H1 (cell line): Measurements from ENCODE around the gene TMEM178B. TPM values are rescaled to one million over a fixed set of nuclear protein-coding genes. Genes with fewer than 3 reads are reported as not detected.

Experiments used
- CTCF ChIA-PET: fragments of 300-600 bp; sonication (Branson Sonifier 250); formaldehyde crosslinking; loops from one replicate; lab custom pipeline; 2021; ENCODE audit not compliant: partially characterized antibody; lab: Charles Lee
- POLR2A ChIA-PET: fragments of 300-600 bp; sonication (Branson Sonifier 250); formaldehyde crosslinking; loops from one replicate; lab custom pipeline; 2021; ENCODE audit warnings: inconsistent platforms; ENCODE audit not compliant: partially characterized antibody; lab: Charles Lee
- DNase-seq, 2 experiments: peaks; one replicate each; pipeline versions ENCODE4 v3.0.0 to v3.0.0-alpha.2; 2010 to 2022; ENCODE audit warnings: low spot score in 2 of 2, low read depth in 1 of 2, mixed read lengths in 1 of 2
- FAIRE-seq: peaks from 2 replicates; lab custom pipeline; 2011; peaks lifted over from hg19 to GRCh38; lab: Jason Lieb, UNC
- H2AFZ ChIP-seq: 2 replicates; pipeline ENCODE4 v1.8.1; 2012; ENCODE audit warnings: low read length, inconsistent platforms
- H2AK5ac ChIP-seq: 2 replicates; pipeline ENCODE4 v1.6.1; 2013; ENCODE audit warnings: low read depth, low read length
- H2BK120ac ChIP-seq: replicated peaks from 2 replicates; pipeline ENCODE3; 2013; ENCODE audit warnings: low read depth, low read length, inconsistent platforms
- H2BK12ac ChIP-seq: 2 replicates; pipeline ENCODE4 v1.6.1; 2013; ENCODE audit warnings: low read depth, low read length
- H2BK15ac ChIP-seq: 2 replicates; pipeline ENCODE4 v1.6.1; 2013; ENCODE audit warnings: low read length
- H2BK20ac ChIP-seq: 2 replicates; pipeline ENCODE4 v1.6.1; 2013; ENCODE audit warnings: low read length
- H2BK5ac ChIP-seq: 2 replicates; pipeline ENCODE4 v1.6.1; 2013; ENCODE audit warnings: low read depth, low read length
- H3K14ac ChIP-seq: 2 replicates; pipeline ENCODE4 v1.6.1; 2013; ENCODE audit warnings: inconsistent platforms; ENCODE audit not compliant: insufficient read length
- H3K18ac ChIP-seq: 2 replicates; pipeline ENCODE4 v1.6.1; 2013; ENCODE audit warnings: low read length; ENCODE audit errors: extremely low read depth
- H3K23ac ChIP-seq: 2 replicates; pipeline ENCODE4 v1.6.1; 2013; ENCODE audit warnings: inconsistent platforms; ENCODE audit not compliant: insufficient read length
- H3K23me2 ChIP-seq: 2 replicates; pipeline ENCODE4 v1.6.1; 2013; ENCODE audit warnings: low read depth, low read length
- H3K27ac ChIP-seq: 2 replicates; pipeline ENCODE4 v1.6.1; 2011; ENCODE audit warnings: low read depth, low read length, inconsistent platforms
- H3K27me3 ChIP-seq, 4 experiments: replicated peaks in 1 of 4; 1 replicate in 1 of 4; 2 replicates in 3 of 4; pipeline versions ENCODE4 v1.6.1 to v1.8.1; 2011 to 2013; ENCODE audit warnings: low read length in 3 of 4, mild to moderate bottlenecking in 3 of 4, inconsistent platforms in 2 of 4, mixed read lengths in 2 of 4, moderate library complexity in 1 of 4; ENCODE audit not compliant: control insufficient read depth in 3 of 4, insufficient read depth in 3 of 4; ENCODE audit errors: extremely low read depth in 1 of 4
- H3K36me3 ChIP-seq, 4 experiments: 2 replicates each; pipeline versions ENCODE4 v1.6.1 to v1.8.1; 2011 to 2013; ENCODE audit warnings: mild to moderate bottlenecking in 4 of 4, low read length in 3 of 4, moderate library complexity in 2 of 4, control low read depth in 1 of 4, inconsistent platforms in 1 of 4; ENCODE audit not compliant: insufficient read depth in 4 of 4, control insufficient read depth in 2 of 4
- H3K4ac ChIP-seq: replicated peaks from 2 replicates; pipeline ENCODE3; 2013; ENCODE audit warnings: low read length, low read depth, mixed read lengths, inconsistent platforms; ENCODE audit not compliant: insufficient read length
- H3K4me1 ChIP-seq, 4 experiments: replicated peaks in 1 of 4; 1 replicate in 1 of 4; 2 replicates in 3 of 4; pipeline versions ENCODE4 v1.6.1 to v1.8.1; 2011 to 2013; ENCODE audit warnings: low read length in 3 of 4, inconsistent platforms in 2 of 4, mixed read lengths in 1 of 4; ENCODE audit not compliant: insufficient read depth in 4 of 4, control insufficient read depth in 3 of 4
- H3K4me2 ChIP-seq, 2 experiments: 2 replicates each; pipeline versions ENCODE4 v1.6.1 to v1.8.1; 2011 to 2013; ENCODE audit warnings: low read depth in 2 of 2, low read length in 2 of 2, control low read depth in 1 of 2, inconsistent platforms in 1 of 2, mild to moderate bottlenecking in 1 of 2; ENCODE audit not compliant: insufficient read depth in 1 of 2
- H3K4me3 ChIP-seq, 4 experiments: fragments of 200-600, 300-600 bp in 1 of 4; sonication (generic), shearing (Covaris generic), sonication (Bioruptor Twin) in 1 of 4; 2 replicates each; pipeline versions ENCODE4 v1.5.1 to v1.8.1; 2011 to 2016; ENCODE audit warnings: low read length in 4 of 4, low read depth in 3 of 4, control low read depth in 2 of 4, inconsistent platforms in 2 of 4, mild to moderate bottlenecking in 2 of 4, mixed read lengths in 1 of 4, moderate library complexity in 1 of 4; ENCODE audit not compliant: insufficient read depth in 2 of 4; ENCODE audit errors: extremely low read depth in 1 of 4
- H3K56ac ChIP-seq: replicated peaks from 2 replicates; pipeline ENCODE3; 2013; ENCODE audit warnings: low read depth, mild to moderate bottlenecking, mixed read lengths, low read length, inconsistent platforms; ENCODE audit not compliant: insufficient read length
- H3K79me1 ChIP-seq: 2 replicates; pipeline ENCODE4 v1.6.1; 2013; ENCODE audit warnings: low read depth, low read length, control low read depth
- H3K79me2 ChIP-seq, 2 experiments: 2 replicates each; pipeline versions ENCODE4 v1.6.1 to v1.8.1; 2012 to 2013; ENCODE audit warnings: low read length in 2 of 2, mild to moderate bottlenecking in 2 of 2, inconsistent platforms in 1 of 2; ENCODE audit not compliant: insufficient read depth in 2 of 2, control insufficient read depth in 1 of 2
- H3K9ac ChIP-seq, 4 experiments: replicated peaks in 1 of 4; 1 replicate in 1 of 4; 2 replicates in 3 of 4; pipeline versions ENCODE4 v1.6.1 to v1.8.1; 2011 to 2013; ENCODE audit warnings: low read depth in 3 of 4, low read length in 3 of 4, control low read depth in 2 of 4, mild to moderate bottlenecking in 2 of 4, moderate library complexity in 2 of 4, inconsistent platforms in 1 of 4; ENCODE audit errors: extremely low read depth in 1 of 4
- H3K9me3 ChIP-seq, 2 experiments: 2 replicates each; pipeline versions ENCODE4 v1.6.1 to v1.8.1; 2012 to 2013; ENCODE audit warnings: mild to moderate bottlenecking in 2 of 2, moderate library complexity in 2 of 2, control low read depth in 1 of 2, inconsistent platforms in 1 of 2, low read depth in 1 of 2, low read length in 1 of 2, mixed read lengths in 1 of 2; ENCODE audit not compliant: insufficient read depth in 2 of 2
- H4K20me1 ChIP-seq, 2 experiments: replicated peaks in 1 of 2; 2 replicates each; pipeline versions ENCODE3 to v1.8.1; 2011 to 2013; ENCODE audit warnings: inconsistent platforms in 2 of 2, low read length in 2 of 2, mild to moderate bottlenecking in 1 of 2; ENCODE audit not compliant: insufficient read depth in 2 of 2, control insufficient read depth in 1 of 2
- H4K5ac ChIP-seq: 2 replicates; pipeline ENCODE4 v1.6.1; 2013; ENCODE audit warnings: low read length, low read depth, mixed read lengths, inconsistent platforms; ENCODE audit not compliant: insufficient read length
- H4K8ac ChIP-seq: 2 replicates; pipeline ENCODE4 v1.8.0; 2013; ENCODE audit warnings: mild to moderate bottlenecking, moderate library complexity, low read length, inconsistent platforms; ENCODE audit not compliant: insufficient read depth; ENCODE audit errors: extremely low read depth
- H4K91ac ChIP-seq: replicated peaks from 2 replicates; pipeline ENCODE3; 2013; ENCODE audit warnings: low read length, mixed read lengths, inconsistent platforms; ENCODE audit not compliant: insufficient read length
- SP4 ChIP-seq: IDR thresholded peaks from 2 replicates; pipeline ENCODE4 v1.6.1; 2012; ENCODE audit warnings: low read length, inconsistent platforms
- WGBS, 2 experiments: shearing (Covaris generic) in 1 of 2; methylation state at CpG; one replicate each; pipeline versions ENCODE4 v1.1.6 to v1.1.7; 2013 to 2015; ENCODE audit warnings: low lambda C conversion rate in 2 of 2, mixed read lengths in 2 of 2, inconsistent platforms in 1 of 2, low coverage in 1 of 2, missing lambda C conversion rate in 1 of 2; ENCODE audit not compliant: insufficient replicate concordance in 2 of 2, insufficient coverage in 1 of 2, insufficient read length in 1 of 2; ENCODE audit errors: extremely low coverage in 1 of 2, missing lambda C conversion rate in 1 of 2; 5-methylcytosine and 5-hydroxymethylcytosine counted together
- polyA plus RNA-seq, 7 experiments: library from polyadenylated mRNA; depleted of rRNA in 3 of 7; stranded (reverse) in 5 of 7; unstranded in 2 of 7; fragments of >200 nt in 5 of 7; fragments of 200-250 nt in 2 of 7; gene quantifications; 1 replicate in 5 of 7; 2 replicates in 1 of 7; 4 replicates in 1 of 7; pipeline versions ENCODE4 v1.2.1 to v1.2.3, GENCODE V29; 2011 to 2013; ENCODE audit warnings: missing spikeins in 2 of 7, mixed read lengths in 2 of 7
- total RNA-seq: library from RNA; stranded (reverse); fragmentation: NEBNext Ultra II Directional; extraction: Animal tissue kit (Norgen Biotek cat#: 25700); gene quantifications from 2 replicates; pipeline ENCODE4 v1.2.1, GENCODE V29; 2021

TMEM178B gene
- total and polyA plus RNA-seq, 2 of the 8 experiments (the other 6 are each of a cell fraction or from before 2014, with no cell fraction given): 5.3 to 18.1 TPM

GRCh38 chr7:141455723-141456122 lies 381.9 kb downstream of the TMEM178B start:
- H3K18ac ChIP-seq: no peak overlapping the region
- no peak for FAIRE-seq
- H2BK15ac ChIP-seq: no peak overlapping the region
- no peak overlapping the region for H3K27ac ChIP-seq
- no peaks in the 10 kb centered on the region for H3K23me2 ChIP-seq
- whole genome bisulfite sequencing, 2 experiments: 93% methylated on average over 1 of the region's 1 CpG; no CpG with 5 or more reads in 1 of the 2 experiments
- no peak overlapping the region for H3K4me2 ChIP-seq
- no peak overlapping the region for H3K14ac ChIP-seq
- POLR2A ChIA-PET: interaction anchor here (1.1 kb wide), 1 partner anchor 25 kb away, joined by 3 read pairs; no protein-coding TSS in a partner anchor
- no peak overlapping the region for H2BK20ac ChIP-seq
- DNase-seq: no peak
- no peaks in the 10 kb centered on the region for H3K36me3 ChIP-seq
- H2AK5ac ChIP-seq: no peak overlapping the region
- H4K20me1 ChIP-seq: no peaks in the 10 kb centered on the region
- H3K9ac ChIP-seq: no peak overlapping the region
- CTCF ChIA-PET: interaction anchor here (2.4 kb wide), 1 partner anchor 225 kb away, joined by 5 read pairs; no protein-coding TSS in a partner anchor
- no peaks in the 10 kb centered on the region for H3K9me3 ChIP-seq
- no peaks in the 10 kb centered on the region for H3K79me2 ChIP-seq
- no peaks in the 10 kb centered on the region; the same call in 1 of the 2 replicates for H3K79me1 ChIP-seq
- no peak overlapping the region for H3K4ac ChIP-seq
- H2BK120ac ChIP-seq: no peak overlapping the region
- no peaks in the 10 kb centered on the region for H3K4me1 ChIP-seq
- no peak overlapping the region for H4K8ac ChIP-seq
- H3K27me3 ChIP-seq: no peaks in the 10 kb centered on the region
- H2BK5ac ChIP-seq: no peak overlapping the region
- H3K4me3 ChIP-seq: no peak overlapping the region
- no peak overlapping the region for H3K56ac ChIP-seq
- no peak overlapping the region for H4K5ac ChIP-seq
- no peak overlapping the region for H4K91ac ChIP-seq
- no peak overlapping the region for H3K23ac ChIP-seq
- H2AFZ ChIP-seq: no peak overlapping the region
- no peak for TF ChIP-seq SP4
- TF ChIP-seq, all 59 proteins: peak for 0
- no peak overlapping the region for H2BK12ac ChIP-seq
